Body of pancreas (tissue), 4 donors: ENCODE results near the gene ZNF608. TPM values are rescaled to one million over a fixed set of nuclear protein-coding genes. Genes with fewer than 3 reads are reported as not detected.
A peak's percentile ranks its signal among the peaks of the same experiment; 100 is the strongest.

Source experiments
- ATAC-seq: fragments of 150-250 bp; one replicate; pipeline ENCODE4 v1.9.1; 2016
- DNase-seq, 4 donors: peaks; one replicate each; pipeline ENCODE4 v3.0.0-alpha.2; 2019
- H3K27ac ChIP-seq, 4 donors: fragments of 200-600 bp; sonication (generic); 1 replicate in 3 of 4; 2 replicates in 1 of 4; pipeline versions ENCODE4 v1.5.1 to v1.6.1; 2016 to 2019; ENCODE audit warnings: mild to moderate bottlenecking in 1 of 4, mixed read lengths in 1 of 4, moderate library complexity in 1 of 4
- H3K27me3 ChIP-seq, 2 donors: fragments of 200-600 bp; sonication (generic); one replicate each; pipeline ENCODE4 v1.6.0; 2016; ENCODE audit warnings: mild to moderate bottlenecking in 1 of 2
- H3K36me3 ChIP-seq, 2 donors: fragments of 200-600 bp; sonication (generic); replicated peaks in 1 of 2; 2 replicates each; pipeline ENCODE4 v1.5.1; 2016; ENCODE audit warnings: low read depth in 2 of 2; ENCODE audit not compliant: insufficient read depth in 1 of 2
- H3K4me1 ChIP-seq: fragments of 200-600 bp; sonication (generic); one replicate; pipeline ENCODE4 v1.6.0; 2016
- H3K4me3 ChIP-seq, 2 donors: fragments of 200-600 bp; sonication (generic); 1 replicate in 1 of 2; 2 replicates in 1 of 2; pipeline ENCODE4 v1.5.1; 2016 to 2019
- H3K9me3 ChIP-seq, 3 donors: fragments of 200-600 bp; sonication (generic); 1 replicate in 2 of 3; 2 replicates in 1 of 3; pipeline ENCODE4 v1.5.1; 2016
- CTCF ChIP-seq, 7 experiments: fragments of 450-650 bp in 4 of 7; fragments of 200-600 bp in 3 of 7; sonication (generic) in 3 of 7; IDR thresholded peaks; one replicate each; pipeline ENCODE4 v1.5.1; 2016 to 2019; ENCODE audit warnings: antibody characterized with exemption in 7 of 7
- POLR2A ChIP-seq, 3 donors: fragments of 450-650 bp; IDR thresholded peaks; one replicate each; pipeline ENCODE4 v1.6.1; 2016; ENCODE audit warnings: antibody characterized with exemption in 3 of 3, mild to moderate bottlenecking in 2 of 3
- WGBS, 2 donors: methylation state at CpG; one replicate each; pipeline ENCODE4 v1.1.5; 2017; 5-methylcytosine and 5-hydroxymethylcytosine counted together
- intact Hi-C: fragments of 100-400 bp; cut with DNase I; formaldehyde crosslinking; loops from one replicate; pipeline ENCODE4 v1.15.1; 2023
- total RNA-seq, 2 donors: library from RNA; depleted of rRNA; stranded (reverse); fragments of >200 nt; gene quantifications; one replicate each; pipeline ENCODE4 v1.1.0, GENCODE V29; 2016

The ZNF608 gene
- total RNA-seq, 2 donors from 2014 or later, result 30.1 to 33.6 TPM

GRCh38 chr5:124734574-124735168 lies 11.8 kb downstream of the ZNF608 start:
- no peaks in the 10 kb centered on the region for H3K27me3 ChIP-seq
- no peak for TF ChIP-seq CTCF (IDR thresholded peaks at IDR 0.05)
- TF ChIP-seq POLR2A (IDR thresholded peaks at IDR 0.05), result no peak
- DNase-seq, result no peak
- no peak overlapping the region for H3K4me3 ChIP-seq
- no peaks in the 10 kb centered on the region for H3K9me3 ChIP-seq
- 52 to 57% methylated on average over 8 of the region's 8 CpGs for WGBS, 2 donors
- H3K27ac ChIP-seq, result peak overlapping the region in 3 of 4 donors; percentile 32 to 50 (median 37)
- H3K4me1 ChIP-seq, result peaks cover 86% of the 10 kb centered on the region
- no peak for ATAC-seq
- no peaks in the 10 kb centered on the region for H3K36me3 ChIP-seq
- intact Hi-C loops, result no loop called here

- H3K9me3 ChIP-seq, result no peaks in the 10 kb centered on the region
- ATAC-seq (no peak), DNase-seq (no peak)
- H3K4me3 ChIP-seq, result no peak overlapping the region
- H3K36me3 ChIP-seq, result no peaks in the 10 kb centered on the region
- H3K27ac ChIP-seq, result no peak overlapping the region
- H3K27me3 ChIP-seq, result no peaks in the 10 kb centered on the region
- TF ChIP-seq CTCF (IDR thresholded peaks at IDR 0.05) (no peak), POLR2A (IDR thresholded peaks at IDR 0.05) (no peak)
- peaks cover 72% of the 10 kb centered on the region for H3K4me1 ChIP-seq
- 96 to 100% methylated on average over 1 of the region's 1 CpG for WGBS, 2 donors
- intact Hi-C loops, result no loop called here
Measured at GRCh38 chr5:124733329-124733650, 13.1 kb downstream of the ZNF608 start.

GRCh38 chr5:124732428-124733328 lies 13.8 kb downstream of the ZNF608 start:
- Histone ChIP-seq H3K9me3 (no peaks in the 10 kb centered on the region), H3K4me1 (peaks cover 66% of the 10 kb centered on the region), H3K36me3 (no peaks in the 10 kb centered on the region), H3K27ac (no peak overlapping the region), H3K27me3 (no peaks in the 10 kb centered on the region), H3K4me3 (no peak overlapping the region)
- TF ChIP-seq POLR2A (IDR thresholded peaks at IDR 0.05), result no peak
- no peak for TF ChIP-seq CTCF (IDR thresholded peaks at IDR 0.05)
- intact Hi-C loops, result no loop called here
- 96 to 98% methylated on average over 3 of the region's 3 CpGs for WGBS, 2 donors
- ATAC-seq (no peak), DNase-seq (no peak)

GRCh38 chr5:124730381-124730780 lies 16.1 kb downstream of the ZNF608 start:
- TF ChIP-seq CTCF (IDR thresholded peaks at IDR 0.05) (no peak), POLR2A (IDR thresholded peaks at IDR 0.05) (no peak)
- no peaks in the 10 kb centered on the region for H3K36me3 ChIP-seq
- WGBS, 2 donors, result 84 to 87% methylated on average over 2 of the region's 2 CpGs
- no peaks in the 10 kb centered on the region for H3K27me3 ChIP-seq
- H3K4me1 ChIP-seq, result peaks cover 61% of the 10 kb centered on the region
- H3K9me3 ChIP-seq, result no peaks in the 10 kb centered on the region
- DNase-seq (no peak), ATAC-seq (no peak)
- no peak overlapping the region for H3K27ac ChIP-seq
- intact Hi-C loops, result no loop called here
- H3K4me3 ChIP-seq, result no peak overlapping the region
